TTC549 (cell line): ENCODE measurements around the gene ARHGEF4.

ENCODE experiments used
- FAIRE-seq: peaks from 2 replicates; lab custom pipeline; 2012; peaks lifted over from hg19 to GRCh38; lab: Jason Lieb, UNC

ARHGEF4 gene

DNA sequence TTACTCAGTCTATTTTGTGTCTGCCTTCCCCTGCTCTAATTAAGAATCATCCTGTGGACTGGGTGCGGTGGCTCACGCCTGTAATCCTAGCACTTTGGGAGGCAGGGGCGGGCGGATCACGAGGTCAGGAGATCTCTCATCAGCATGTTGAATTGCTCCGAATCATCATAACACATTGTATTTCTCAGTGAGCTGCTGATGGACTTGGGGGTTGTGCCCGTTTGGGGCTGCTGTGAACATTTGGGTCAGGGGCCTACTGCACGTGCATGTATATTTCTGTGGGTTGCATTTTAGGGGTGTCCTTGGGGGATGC, 84.4 kb downstream of the ARHGEF4 start:
- FAIRE-seq, result no peak

DNA sequence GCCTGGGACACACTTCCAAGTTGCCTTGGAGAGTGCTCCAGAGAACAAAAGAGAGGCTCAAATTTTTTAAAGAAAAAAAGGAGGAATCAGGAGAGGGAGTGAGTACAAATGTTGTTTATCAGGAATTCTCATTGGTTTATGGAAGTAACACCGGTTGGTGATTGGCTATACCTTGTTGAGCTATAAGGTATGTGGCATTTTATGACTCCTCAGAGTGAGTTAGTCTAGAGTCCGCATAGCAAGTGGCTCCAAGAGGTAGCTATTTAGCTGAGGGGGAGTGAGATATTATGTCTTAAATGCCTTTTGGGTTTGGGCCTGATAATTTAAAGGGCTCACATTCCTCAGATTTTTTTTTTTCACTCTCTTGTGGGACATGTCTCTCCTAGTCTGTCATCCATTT, 85.7 kb downstream of the ARHGEF4 start:
- no peak for FAIRE-seq

DNA sequence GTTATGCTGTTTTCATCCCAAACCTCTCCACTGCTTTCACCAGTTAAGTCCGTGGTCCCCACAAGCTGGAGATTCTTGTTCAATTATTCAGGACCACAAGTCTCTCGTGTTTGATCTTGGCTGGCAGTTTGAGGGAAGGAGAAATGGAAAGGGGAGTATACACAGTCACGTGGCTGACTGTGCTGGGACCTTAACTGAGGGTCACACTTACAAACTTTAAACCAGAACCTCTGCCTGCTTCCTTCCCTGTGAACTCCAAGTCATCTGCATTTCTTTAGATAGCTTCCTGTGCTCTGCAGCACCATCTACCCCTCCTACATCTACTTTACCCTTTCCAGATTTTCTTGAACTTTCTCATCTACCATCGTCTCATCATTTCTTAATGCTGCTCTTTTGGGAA, 91.7 kb downstream of the ARHGEF4 start:
- FAIRE-seq, result no peak

DNA sequence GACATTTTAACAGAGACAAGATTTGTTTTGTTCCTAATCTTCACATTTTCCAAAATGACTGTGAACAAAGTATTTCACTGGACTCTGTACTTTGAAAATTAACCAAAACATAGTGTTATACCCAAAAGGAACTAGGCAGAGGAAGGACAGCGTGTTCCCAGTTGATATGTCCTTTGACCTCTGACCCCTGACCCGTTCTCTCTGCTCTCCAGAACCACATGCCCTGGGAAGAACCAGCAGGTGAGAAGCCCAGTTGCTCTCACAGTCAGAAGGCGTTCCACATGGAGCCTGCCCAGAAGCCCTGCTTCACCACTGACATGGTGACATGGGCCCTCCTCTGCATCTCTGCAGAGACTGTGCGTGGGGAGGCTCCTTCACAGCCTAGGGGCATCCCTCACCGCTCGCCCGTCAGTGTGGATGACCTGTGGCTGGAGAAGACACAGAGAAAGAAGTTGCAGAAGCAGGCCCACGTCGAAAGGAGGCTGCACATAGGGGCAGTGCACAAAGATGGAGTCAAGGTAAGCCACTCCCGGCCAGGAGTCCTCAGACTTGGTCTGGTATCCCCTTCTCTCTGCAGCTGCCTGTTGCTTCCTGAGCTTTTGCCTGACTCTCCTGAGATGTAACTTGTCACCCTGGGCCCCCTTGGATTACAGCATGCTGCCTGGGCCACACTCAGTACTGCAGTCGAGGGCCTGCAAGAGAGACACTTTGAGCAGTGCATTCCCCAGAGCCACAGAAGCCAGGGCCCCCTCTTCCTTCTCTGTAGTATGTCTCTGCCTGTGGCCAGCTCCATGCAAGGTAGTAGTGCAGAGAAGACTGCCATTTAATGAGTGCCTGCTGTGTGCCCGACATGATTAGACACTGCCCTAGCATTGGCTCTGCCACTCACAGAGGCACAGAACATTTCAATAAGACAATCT, 94.3 kb downstream of the ARHGEF4 start:
- no peak for FAIRE-seq

DNA sequence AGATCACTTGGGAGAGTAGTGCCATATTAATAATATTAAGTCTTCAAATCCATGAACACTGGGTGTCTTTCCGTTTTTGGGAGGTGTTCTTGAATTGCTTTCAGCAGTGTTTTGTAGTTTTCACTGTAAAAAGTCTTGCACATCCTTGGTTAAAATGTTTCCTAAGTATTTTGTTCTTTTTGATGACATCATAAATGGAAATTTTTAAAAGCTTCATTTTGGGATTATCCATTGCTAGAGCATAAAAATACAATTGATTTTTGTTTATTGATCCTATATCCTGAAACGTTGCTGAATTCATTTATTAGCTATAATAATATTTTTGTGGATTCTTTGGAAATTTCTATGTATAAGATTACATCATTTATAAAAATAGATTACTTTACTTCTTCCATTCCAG, 96.8 kb downstream of the ARHGEF4 start:
- no peak for FAIRE-seq

DNA sequence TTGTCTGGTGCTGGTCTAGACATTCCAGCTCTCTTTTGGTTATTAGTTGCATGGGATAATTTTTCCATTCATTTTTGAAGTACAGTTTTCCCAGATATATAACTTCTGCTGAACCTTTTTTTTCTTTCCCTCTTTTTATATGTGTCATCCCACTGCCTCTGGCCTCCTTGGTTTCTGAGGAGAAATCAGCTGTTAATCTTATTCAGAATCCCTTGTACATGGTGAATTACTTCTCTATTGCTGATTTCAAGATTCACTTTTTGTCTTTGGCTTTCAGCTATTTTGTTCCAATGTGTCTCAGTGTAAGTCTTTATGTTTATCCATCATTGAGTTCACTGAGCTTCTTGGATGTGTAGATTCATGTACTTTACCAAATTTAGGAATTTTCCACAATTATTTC, 99.7 kb downstream of the ARHGEF4 start:
- no peak for FAIRE-seq

DNA sequence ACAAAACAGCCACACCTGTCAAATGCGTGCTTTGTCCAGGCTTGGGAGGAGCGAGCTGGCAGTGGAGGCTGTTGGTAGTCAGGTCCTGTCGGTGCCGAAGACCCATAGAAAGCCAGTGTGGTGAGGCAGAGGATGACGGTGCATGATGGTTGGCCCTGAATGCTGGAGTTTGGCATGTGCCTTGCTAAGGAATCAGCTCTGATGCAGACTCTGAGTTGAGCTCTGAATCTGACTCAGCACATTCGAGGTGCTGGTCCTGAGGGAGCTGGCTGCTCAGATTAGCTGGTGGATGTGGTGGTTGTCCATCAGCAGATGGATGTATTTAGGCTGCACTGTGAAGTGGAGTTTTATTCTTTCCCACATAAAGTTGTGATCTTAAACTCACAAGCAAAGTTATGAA, 111.3 kb downstream of the ARHGEF4 start:
- no peak for FAIRE-seq

DNA sequence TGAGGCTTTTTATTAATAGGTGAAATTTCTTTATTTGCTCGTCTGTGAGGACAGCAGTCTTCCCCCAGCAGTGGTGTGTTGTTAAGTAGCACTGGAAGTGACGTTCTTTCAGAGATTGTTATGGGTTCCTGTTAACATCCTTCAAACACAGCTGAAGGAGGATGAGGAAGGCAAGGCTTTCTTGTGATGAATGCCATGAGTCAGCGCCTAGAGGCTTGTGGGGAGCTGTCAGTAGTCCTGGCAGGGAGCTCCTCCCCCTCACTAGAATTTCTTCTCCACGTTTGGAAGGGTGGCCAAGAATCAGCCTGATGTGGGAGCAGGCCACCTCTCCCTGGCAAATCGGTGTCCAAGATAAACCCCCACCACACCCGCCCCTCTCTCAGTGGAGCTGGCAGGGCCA, 113.2 kb downstream of the ARHGEF4 start:
- FAIRE-seq, result no peak

DNA sequence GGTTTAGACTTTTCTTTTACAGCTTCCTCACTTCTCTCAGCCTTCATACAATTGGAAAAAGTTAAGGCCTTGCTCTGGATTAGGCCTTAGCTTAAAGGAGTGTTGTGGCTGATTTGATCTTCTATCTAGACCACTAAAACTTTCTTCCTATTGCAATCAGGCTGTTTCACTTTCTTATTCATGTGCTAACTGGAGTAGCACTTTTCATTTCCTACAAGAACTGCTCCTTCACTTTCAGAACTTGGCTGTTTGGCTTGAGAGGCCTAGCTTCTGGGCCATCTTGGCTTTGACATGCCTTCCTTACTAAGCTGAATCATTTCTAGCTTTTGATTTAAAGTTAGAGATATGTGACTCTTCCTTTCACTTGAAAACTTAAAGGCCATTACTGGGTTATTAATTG, 114.3 kb downstream of the ARHGEF4 start:
- no peak for FAIRE-seq

DNA sequence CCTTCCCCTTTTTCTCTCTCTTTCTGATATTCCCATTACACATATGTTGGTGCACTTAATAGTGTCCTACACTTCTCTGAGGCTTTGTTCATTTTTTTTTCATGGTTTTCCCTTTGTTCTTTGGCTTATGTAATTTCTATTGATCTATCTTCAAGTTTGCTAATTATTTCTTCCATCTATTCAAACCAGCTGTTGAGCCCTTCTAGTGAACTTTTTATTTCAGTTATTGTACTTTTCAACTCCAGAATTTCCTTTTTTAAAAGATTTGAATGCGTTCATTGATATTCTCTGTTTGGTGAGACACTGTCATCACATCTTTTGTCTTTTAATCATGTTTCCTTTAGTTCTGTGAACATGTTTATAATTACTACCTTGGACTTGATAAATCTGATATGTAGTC, 118.2 kb downstream of the ARHGEF4 start:
- FAIRE-seq, result no peak

DNA sequence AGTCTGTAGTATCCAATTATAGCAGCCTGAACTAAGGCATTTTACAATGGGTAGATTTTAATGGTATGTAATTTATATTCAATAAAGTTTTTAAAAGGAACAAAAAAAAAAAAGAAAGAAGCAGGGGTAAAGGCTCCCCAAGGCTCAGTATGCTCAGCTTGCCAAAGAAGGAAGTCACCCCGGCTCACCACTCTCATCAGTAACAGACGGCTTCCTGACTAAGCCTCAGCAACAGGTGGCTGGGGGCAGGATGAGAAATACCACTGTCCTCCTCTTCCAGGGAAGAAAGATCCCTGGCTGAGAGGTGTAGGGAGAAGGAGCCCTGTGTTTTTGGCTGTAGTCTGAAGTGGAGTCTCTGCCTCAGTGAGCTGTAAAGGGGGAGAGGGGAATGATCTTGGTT, 121.2 kb downstream of the ARHGEF4 start:
- no peak for FAIRE-seq

DNA sequence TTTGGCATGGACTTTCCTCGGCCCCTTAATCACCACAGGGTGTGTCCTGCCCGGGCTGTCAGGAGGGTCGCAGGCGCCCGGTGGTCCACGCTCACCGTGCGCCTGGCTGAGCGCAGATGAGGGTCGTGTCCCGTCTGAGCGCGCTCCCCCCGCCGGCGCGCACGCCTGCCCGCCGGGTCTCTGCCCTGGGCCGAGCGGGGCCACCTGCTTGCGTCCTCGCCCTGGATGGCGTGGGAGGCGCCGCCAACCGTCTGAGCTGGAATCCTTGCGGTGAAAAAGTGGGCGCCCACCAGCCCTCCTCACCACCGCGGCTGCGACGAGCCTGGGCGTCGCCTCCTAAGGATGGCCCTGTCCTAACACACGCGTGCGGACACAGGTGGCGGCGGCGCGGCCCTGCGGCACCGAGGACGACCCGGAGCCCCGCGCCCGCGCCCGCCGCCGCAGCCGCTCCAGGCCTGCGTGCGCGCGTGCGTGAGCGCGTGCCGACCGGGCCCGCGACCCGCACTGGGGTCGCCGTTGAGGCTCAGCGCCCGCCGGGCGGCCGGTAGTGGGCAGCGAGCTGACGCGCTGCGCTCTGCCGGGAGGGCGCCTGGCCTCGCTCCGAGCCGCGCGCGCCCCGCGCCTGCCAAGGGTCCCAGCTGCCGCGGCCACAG, 126.6 kb downstream of the ARHGEF4 start:
- FAIRE-seq, result no peak

DNA sequence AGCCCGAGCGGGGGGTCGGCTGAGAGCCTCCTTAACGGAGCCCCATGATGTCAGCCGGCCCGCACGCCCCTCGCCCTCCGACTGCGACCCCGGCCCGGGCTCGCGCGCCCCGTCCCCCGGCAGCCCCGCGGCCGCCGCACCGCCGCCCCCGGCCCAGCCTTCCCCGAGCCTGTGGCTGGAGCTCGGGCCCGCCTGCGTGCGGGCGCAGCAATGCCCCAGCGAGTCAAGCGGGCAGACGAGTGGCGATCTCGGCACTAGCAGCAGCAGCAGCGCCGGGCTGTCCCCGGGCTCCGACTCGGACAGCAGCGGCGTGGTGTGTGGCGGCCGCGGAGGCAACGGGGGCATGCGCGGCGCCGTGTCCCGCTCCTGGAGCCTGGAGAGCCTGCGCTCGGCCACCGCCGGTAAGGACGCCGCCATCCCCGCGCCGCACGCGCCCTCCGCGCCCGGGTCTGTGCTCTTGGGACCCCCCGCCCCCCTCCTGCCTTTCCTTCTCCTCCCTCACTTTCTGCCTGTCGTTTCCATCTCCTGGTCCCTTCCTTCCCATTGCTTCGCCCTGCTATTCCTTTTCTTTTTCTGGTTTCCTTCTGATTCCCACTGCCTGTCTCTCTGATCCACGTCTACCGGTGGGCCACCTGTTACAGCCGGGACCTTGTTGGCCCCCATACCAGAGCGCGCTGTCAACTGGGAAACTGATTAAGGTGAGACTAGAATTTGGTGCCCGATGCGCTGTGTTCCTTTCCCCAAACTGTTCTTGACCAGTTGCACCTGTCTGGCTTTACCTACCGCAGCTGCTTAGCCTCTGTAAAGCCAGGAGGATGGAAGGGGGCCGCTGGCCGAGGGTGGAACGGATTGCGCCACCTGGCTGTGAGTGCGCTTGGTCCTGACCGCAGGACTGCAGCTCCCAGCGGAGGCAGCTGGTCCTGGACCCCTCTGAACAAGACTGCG, 127.4 kb downstream of the ARHGEF4 start:
- no peak for FAIRE-seq

DNA sequence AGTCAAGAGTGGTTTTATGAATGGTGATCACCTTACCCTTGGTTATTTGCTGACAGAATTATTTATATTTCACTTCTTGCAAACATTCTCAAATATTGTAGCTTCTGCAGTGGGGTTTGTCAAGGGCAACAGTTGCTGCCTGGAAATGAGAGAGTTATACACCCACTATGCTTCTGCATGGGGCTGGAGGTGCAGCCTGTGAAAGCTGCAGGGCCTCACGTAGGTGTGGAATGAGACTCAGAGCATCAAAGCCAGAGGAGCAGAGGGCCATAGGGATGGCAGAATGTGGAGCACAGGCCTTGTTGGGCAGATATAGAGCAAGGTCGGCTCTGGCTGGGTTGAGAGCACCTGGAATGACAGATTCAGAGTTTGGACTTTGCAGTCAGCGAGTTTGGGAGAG, 128.2 kb downstream of the ARHGEF4 start:
- no peak for FAIRE-seq

DNA sequence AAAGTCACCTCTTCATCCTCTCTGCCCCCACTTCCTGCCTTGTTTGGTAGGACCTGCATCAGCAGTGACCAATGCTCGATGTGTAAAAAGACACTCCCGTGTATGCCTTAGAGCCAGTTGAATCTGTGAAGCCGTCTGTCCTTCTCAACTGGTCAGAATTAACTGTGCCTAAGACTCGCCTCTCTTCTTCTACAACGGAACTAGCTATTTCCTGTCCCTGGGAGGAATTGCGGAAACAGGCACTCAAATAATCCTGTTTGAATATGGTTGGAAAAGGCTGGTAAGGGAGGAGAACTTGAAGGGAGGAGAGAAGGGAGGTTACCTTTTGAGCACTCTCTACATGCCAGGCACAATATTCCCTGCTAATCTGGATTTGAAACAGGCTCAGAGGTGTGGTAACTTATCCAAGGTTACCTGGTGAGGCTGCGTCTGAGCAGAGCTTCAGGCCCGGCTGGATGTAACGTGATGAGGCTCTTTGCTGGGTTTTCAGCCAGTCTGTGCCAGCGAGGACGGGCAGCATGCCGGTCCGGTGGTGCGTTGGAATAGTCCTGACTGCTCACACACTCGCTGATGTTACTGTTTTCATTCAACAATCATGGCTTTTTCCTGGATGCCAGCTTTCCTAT, 129.5 kb downstream of the ARHGEF4 start:
- FAIRE-seq, result no peak

DNA sequence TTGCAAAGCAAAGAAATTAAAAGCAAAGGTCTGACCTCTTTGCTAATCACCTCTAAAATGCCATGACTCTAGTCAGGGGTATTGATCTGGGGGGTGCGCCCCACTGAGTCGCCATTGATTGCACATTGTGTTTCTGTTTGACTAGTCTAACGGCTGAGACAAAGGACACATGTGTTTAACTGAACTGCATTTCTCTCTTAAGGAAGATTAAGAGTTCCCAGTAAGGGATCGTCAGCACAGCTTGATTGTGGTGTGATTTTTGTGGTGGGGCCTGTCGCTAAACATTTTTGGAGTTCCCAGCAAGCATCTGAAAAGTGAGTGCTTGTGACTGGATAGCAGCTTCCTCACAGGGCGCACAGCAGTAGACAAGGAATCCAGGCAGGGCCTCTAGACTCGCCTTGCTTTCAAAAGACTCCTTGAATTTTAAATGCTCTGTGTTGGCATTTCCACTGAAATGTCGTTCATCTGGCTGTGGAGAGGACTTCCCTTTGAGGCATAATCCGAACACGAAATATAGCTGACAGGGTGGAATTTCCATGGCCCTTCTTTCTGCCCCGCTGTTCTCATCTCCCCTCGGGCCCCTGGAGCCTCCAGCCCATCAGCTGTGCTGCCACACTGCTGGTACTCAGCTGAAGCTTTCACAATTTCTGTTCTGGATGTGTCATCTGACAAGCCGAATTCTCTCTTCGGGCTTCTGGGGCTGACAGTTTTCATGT, 130.2 kb downstream of the ARHGEF4 start:
- FAIRE-seq, result no peak

DNA sequence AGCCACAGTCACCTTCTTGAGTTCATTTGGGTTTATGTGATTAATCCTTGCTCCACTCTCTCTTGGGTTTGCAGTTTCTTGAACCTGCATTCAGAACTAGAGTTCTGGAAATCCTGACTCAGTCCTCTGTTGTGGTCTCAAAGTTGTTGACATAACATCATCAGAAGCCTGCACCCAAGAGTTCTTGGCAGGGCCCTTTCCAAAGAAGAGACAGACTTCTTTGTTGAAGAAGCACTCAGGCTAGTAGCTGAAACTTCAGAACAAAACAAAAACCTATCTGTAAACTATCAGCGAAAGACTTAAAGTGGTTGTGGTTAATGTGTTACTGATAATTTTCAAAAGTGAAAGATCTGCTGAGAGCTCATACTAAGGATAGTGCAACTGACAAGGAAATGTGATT, 135.7 kb downstream of the ARHGEF4 start:
- no peak for FAIRE-seq

DNA sequence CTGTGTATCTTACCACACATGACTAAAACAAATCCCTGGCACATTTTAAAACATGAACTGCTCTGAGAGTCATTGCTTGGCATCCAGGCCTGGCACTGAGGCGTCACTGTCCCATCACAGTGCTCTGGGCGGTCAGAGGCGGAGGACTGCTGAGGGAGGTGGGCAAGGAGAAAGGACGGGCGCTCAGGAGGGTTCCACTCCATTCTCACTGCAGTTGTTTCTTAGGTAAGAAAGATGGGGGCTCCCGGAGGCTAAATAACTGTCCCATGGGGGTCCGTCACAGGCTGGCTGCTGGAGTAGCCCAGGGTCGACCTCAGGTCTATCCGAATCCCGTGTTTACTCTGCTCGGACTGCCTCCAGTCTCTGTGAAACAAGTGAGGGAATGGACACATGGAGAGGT, 139.0 kb downstream of the ARHGEF4 start:
- no peak for FAIRE-seq

DNA sequence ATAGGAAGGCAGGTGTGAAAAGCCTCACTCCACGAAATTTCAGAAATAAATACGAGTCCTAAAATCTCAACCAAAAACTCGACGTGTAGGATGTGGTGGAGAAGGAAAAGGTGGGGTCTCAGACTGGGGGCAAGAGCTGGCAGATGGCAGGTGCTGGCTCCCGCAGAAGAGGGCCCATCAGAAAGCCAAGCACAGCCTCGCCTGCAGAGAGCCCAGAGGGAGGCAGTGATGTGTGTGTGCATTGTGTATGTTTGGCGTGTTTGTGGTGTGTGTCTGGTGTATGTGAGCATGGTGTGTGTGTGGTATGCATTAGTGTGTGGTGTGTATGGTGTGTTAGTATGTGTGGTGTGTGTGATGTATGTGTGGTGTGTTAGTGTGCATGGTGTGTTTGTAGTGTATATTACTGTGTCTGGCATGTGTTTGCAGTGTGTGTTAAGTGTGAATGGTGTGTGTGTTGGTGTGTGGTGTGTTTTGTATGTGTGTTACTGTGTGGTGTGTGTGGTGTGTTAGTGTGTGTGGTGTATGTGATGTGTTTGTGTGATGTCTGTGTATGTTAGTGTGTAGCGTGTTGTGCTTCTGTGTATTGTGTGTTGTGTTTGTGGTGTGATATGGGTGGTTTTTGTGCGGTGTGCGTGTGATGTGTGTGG, 140.0 kb downstream of the ARHGEF4 start:
- FAIRE-seq, result no peak

DNA sequence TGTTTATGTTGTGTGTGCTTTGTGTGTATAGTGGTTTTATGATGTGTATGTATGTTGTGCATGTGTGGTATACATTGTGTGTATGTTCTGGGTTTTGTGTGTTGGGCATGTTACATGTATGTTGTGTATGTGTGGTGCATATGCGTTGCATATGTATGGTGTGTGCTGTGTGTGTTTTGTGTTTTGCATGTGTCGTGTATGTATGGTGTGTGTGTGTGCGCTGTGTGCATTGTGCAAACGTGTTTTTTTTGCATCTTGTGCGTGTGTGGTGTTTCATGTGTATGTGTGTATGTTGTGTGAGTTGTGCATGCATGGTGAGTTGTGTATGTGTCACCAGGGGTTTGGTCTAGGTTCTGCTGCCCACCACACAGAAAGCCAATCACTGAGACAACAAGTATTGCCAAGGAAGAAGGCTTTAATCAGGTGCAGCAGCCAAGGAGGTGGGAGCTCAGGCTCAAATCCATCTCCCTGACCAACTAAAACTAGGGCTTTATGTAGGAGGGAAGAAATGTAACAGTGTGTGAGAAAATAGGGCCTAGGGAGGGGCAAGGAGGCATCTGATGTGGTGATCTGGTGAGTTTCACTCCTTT, 140.8 kb downstream of the ARHGEF4 start:
- no peak for FAIRE-seq

DNA sequence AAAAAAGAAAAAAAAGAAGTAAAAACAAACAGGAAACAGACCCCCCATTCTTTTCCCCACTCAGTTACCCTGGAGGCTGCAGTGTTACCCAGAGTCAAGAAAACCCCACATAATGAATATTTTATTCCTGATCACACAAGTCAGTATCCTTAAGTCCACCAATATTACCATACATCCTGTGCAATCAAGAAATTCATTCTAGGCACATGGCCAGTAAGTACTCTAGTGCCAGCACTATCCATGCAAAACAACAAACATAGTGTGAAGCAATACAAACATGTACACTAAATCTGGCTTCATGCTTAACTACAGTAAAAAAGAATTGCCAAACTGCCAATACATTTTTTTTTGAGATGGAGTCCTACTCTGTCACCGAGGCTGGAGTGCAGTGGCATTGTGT, 145.0 kb downstream of the ARHGEF4 start:
- FAIRE-seq, result no peak
